ENCODE data around the gene CEMIP. TPM values are rescaled to one million over a fixed set of nuclear protein-coding genes. Genes with fewer than 3 reads are reported as not detected.

Gene CEMIP
- polyA plus RNA-seq, 10 donors: 0.94 to 3.5 (median 2.0) TPM

DNA sequence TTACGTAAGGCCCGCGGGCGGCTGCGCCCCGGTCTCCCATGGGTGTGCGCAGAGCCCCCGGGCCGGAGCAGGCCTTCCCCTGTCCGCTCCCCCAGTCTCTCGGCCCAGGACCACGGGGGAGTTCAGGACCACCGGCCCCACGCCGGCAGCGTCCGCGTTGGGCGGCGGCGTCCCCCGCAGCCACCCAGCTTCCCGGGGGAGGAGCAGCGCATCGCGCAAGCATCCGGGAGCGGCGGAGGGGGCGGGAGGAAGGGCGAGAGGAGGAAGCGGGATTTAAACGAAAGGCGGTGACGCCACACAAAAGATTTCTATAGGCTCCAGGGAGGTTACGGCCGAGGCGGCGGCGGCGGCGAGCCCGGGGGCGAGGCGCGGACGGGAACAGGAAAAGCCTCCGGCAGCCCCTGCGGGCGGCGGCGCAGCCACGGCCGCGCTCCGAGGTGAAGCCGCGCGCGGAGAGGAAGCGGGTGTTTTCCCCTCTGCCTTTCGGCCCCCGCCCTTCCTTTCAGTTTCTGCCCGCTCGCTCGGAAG is 221.5 kb downstream of the CEMIP start, which contains the start of gene TLNRD1:
Gene TLNRD1, plus strand, starts transcription at position 300 of the 528 bp plus-strand sequence. CDS start 1,349 bp downstream, outside the sequence.
- peak; percentile 91 to 98 (median 94) for DNase-seq

Other genes with a start within 250 kb of the CEMIP start
- 10 to 100 TPM in 1 of 10 donors, 1 to 10 TPM in 9; 4.5 to 10.8 (median 5.7) TPM for gene ABHD17C, start 84.1 kb upstream of the CEMIP start, polyA plus RNA-seq (ENCODE audit: insufficient read length in 10 of 10)
- 10 to 100 TPM; 18.2 to 25.8 (median 21.2) TPM for gene MESD, start 210.4 kb downstream of the CEMIP start, polyA plus RNA-seq (ENCODE audit: insufficient read length in 10 of 10)
- 10 to 100 TPM; 10.1 to 17.7 (median 12.2) TPM for gene TLNRD1, start 221.6 kb downstream of the CEMIP start, polyA plus RNA-seq (ENCODE audit: insufficient read length in 10 of 10)